Astrocyte (in vitro differentiated cells and primary cell): ENCODE measurements around the gene PRICKLE1.

ENCODE experiments used
- CTCF ChIP-seq: IDR thresholded peaks from 2 replicates; pipeline ENCODE4 v1.5.1; 2011; ENCODE audit warnings: low read depth, mild to moderate bottlenecking, inconsistent platforms, low read length, moderate library complexity; ENCODE audit not compliant: insufficient read depth
- EZH2 ChIP-seq: IDR thresholded peaks from 2 replicates; pipeline ENCODE4 v1.6.1; 2012; ENCODE audit warnings: mild to moderate bottlenecking, low read length, inconsistent platforms; ENCODE audit not compliant: insufficient read depth

- TF ChIP-seq CTCF (no peak), EZH2 (no peak)
Measured at GRCh38 chr12:42585154-42585840, 4.2 kb downstream of the PRICKLE1 start.
